Mammary epithelial cell (primary cell): ENCODE data around the gene BTN1A1.
"Not testable (repeated sequence)": the region's sequence is repeated elsewhere in the genome, so short reads cannot be mapped to it uniquely, and the experiment has no call there.

Experiments
- CTCF ChIP-seq, 2 donors: IDR thresholded peaks in 1 of 2; conservative IDR thresholded peaks in 1 of 2; 2 replicates each; pipeline ENCODE4 v1.5.1; 2011 to 2012; ENCODE audit warnings: inconsistent platforms in 2 of 2, low read length in 2 of 2, mild to moderate bottlenecking in 2 of 2, control low read depth in 1 of 2, low read depth in 1 of 2; ENCODE audit not compliant: insufficient read depth in 1 of 2; ENCODE audit errors: extremely low read depth in 1 of 2
- EZH2 ChIP-seq: IDR thresholded peaks from 2 replicates; pipeline ENCODE4 v1.6.1; 2012; ENCODE audit warnings: low read length, inconsistent platforms, borderline replicate concordance

GRCh38 chr6:26524314-26524713, 24.2 kb downstream of the BTN1A1 start:
- TF ChIP-seq CTCF (conservative IDR thresholded peaks at IDR 0.05 in 1 of 2, IDR thresholded peaks at IDR 0.05 in 1 of 2; ENCODE audit: extremely low read depth in 1 of 2, insufficient read depth in 1 of 2, low read depth in 1 of 2, low read length in 2 of 2); EZH2: not testable (repeated sequence)
